Middle frontal gyrus (tissue), 1 donor: ENCODE results near the gene CKAP4.

Experiments used
- DNase-seq: peaks from one replicate; pipeline ENCODE4 v3.0.0-alpha.2; 2015; ENCODE audit warnings: low spot score; ENCODE audit errors: extremely low spot score

CKAP4 gene

GRCh38 chr12:106240821-106241220 is 7.0 kb downstream of the CKAP4 start:
- DNase-seq = no peak

GRCh38 chr12:106239951-106240335 is 7.9 kb downstream of the CKAP4 start:
- DNase-seq = no peak

- no peak for DNase-seq
Observed at GRCh38 chr12:106239241-106239950, 8.4 kb downstream of the CKAP4 start.

- no peak for DNase-seq
Observed at GRCh38 chr12:106238146-106238545, 9.7 kb downstream of the CKAP4 start.

GRCh38 chr12:106235770-106236169 is 12.1 kb downstream of the CKAP4 start:
- no peak for DNase-seq

GRCh38 chr12:106234449-106234848 is 13.4 kb downstream of the CKAP4 start:
- no peak for DNase-seq

GRCh38 chr12:106233011-106233410 is 14.8 kb downstream of the CKAP4 start:
- no peak for DNase-seq

GRCh38 chr12:106229036-106229591 is 18.7 kb downstream of the CKAP4 start:
- no peak for DNase-seq

- no peak for DNase-seq
Observed at GRCh38 chr12:106228320-106228710, 19.5 kb downstream of the CKAP4 start.

- DNase-seq = no peak
Observed at GRCh38 chr12:106227641-106228319, 20.0 kb downstream of the CKAP4 start.

GRCh38 chr12:106226884-106227640 is 20.8 kb downstream of the CKAP4 start:
- peak; percentile 49 for DNase-seq

GRCh38 chr12:106224355-106224706 is 23.5 kb downstream of the CKAP4 start:
- no peak for DNase-seq

- DNase-seq = peak; percentile 27
Observed at GRCh38 chr12:106223485-106224354, 24.1 kb downstream of the CKAP4 start.

GRCh38 chr12:106220536-106220935 is 27.3 kb downstream of the CKAP4 start:
- DNase-seq = no peak

- DNase-seq = no peak
Observed at GRCh38 chr12:106219043-106219442, 28.8 kb downstream of the CKAP4 start.

- no peak for DNase-seq
Observed at GRCh38 chr12:106217706-106218105, 30.1 kb downstream of the CKAP4 start.

- DNase-seq = no peak
Observed at GRCh38 chr12:106214571-106214970, 33.2 kb downstream of the CKAP4 start.

- no peak for DNase-seq
Observed at GRCh38 chr12:106213662-106214061, 34.2 kb downstream of the CKAP4 start.

GRCh38 chr12:106211973-106212372 is 35.8 kb downstream of the CKAP4 start:
- DNase-seq = no peak

- DNase-seq = no peak
Observed at GRCh38 chr12:106205208-106206069, 42.4 kb downstream of the CKAP4 start.
